ENCODE results near the gene MRPS12.
A peak's percentile ranks its signal among the peaks of the same experiment; 100 is the strongest.

Gene MRPS12

DNA sequence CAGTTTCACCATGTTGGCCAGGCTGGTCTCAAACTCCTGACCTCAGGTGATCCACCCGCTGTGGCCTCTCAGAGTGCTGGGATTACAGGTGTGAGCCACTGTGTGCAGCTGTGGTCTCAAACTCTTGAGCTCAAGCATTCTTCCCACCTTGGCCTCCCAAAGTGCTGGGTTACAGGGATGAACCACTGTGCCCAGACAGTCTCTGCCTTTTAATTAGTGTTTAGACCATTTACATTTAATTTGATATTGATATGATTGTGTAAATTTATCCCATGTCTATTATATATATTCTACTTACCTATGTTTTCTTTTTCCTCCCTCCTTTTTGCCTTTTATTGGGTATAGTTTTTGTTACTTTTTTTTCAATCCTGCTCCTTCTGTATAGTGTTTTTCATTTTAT lies 29.1 kb upstream of the MRPS12 start:
- Mint-ChIP-seq H3K27me3 (ENCODE audit: low read depth) (no peaks in the 10 kb centered on the region), H3K4me1 (ENCODE audit: low read depth) (peaks cover 28% of the 10 kb centered on the region), H3K27ac (peak overlapping the region; percentile 15), H3K4me3 (peak overlapping the region; percentile 58), H3K36me3 (ENCODE audit: low read depth) (peaks cover 23% of the 10 kb centered on the region), H3K9me3 (no peaks in the 10 kb centered on the region)

GRCh38 chr19:38904581-38905539 lies 25.9 kb upstream of the MRPS12 start:
- Mint-ChIP-seq H3K9me3 (no peaks in the 10 kb centered on the region), H3K4me3 (no peak overlapping the region), H3K27me3 (ENCODE audit: low read depth) (no peaks in the 10 kb centered on the region), H3K36me3 (ENCODE audit: low read depth) (peaks cover 36% of the 10 kb centered on the region), H3K4me1 (ENCODE audit: low read depth) (peaks cover 22% of the 10 kb centered on the region), H3K27ac (no peak overlapping the region)

DNA sequence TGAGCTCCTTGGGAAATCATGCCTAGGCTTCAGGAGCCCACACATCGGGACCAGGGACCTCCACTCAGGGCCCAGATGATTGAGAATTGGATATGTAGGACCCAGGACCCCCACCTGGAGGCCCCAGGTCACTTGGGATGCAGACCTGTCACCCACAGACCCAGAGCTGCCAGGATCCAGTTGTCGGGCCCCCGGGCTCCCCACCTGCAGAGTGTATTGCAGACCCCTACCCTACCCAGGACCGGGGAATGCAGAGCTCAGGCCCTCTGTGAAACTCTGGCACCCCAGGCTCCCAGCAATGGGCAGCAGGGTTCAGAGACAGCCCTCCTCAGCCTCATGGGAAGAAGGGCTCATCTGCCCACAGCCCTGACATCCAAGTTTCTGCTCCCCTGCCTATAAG lies 25.1 kb upstream of the MRPS12 start:
- Mint-ChIP-seq H3K27me3 (ENCODE audit: low read depth) (no peaks in the 10 kb centered on the region), H3K27ac (no peak overlapping the region), H3K4me1 (ENCODE audit: low read depth) (peaks cover 22% of the 10 kb centered on the region), H3K9me3 (no peaks in the 10 kb centered on the region), H3K4me3 (no peak overlapping the region), H3K36me3 (ENCODE audit: low read depth) (peaks cover 39% of the 10 kb centered on the region)

DNA sequence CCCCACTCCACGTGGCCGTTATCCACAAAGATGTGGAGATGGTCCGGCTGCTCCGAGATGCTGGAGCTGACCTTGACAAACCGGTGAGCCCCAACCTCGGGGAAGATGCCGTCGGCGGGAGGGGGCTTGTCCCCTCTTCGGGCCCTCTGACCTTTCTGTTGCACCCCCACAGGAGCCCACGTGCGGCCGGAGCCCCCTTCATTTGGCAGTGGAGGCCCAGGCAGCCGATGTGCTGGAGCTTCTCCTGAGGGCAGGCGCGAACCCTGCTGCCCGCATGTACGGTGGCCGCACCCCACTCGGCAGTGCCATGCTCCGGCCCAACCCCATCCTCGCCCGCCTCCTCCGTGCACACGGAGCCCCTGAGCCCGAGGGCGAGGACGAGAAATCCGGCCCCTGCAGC lies 23.5 kb upstream of the MRPS12 start:
- no peaks in the 10 kb centered on the region for H3K27me3 Mint-ChIP-seq (ENCODE audit: low read depth)
- no peaks in the 10 kb centered on the region for H3K9me3 Mint-ChIP-seq
- no peak overlapping the region for H3K4me3 Mint-ChIP-seq
- no peak overlapping the region for H3K27ac Mint-ChIP-seq
- peaks cover 12% of the 10 kb centered on the region for H3K4me1 Mint-ChIP-seq (ENCODE audit: low read depth)
- peaks cover 37% of the 10 kb centered on the region for H3K36me3 Mint-ChIP-seq (ENCODE audit: low read depth)

DNA sequence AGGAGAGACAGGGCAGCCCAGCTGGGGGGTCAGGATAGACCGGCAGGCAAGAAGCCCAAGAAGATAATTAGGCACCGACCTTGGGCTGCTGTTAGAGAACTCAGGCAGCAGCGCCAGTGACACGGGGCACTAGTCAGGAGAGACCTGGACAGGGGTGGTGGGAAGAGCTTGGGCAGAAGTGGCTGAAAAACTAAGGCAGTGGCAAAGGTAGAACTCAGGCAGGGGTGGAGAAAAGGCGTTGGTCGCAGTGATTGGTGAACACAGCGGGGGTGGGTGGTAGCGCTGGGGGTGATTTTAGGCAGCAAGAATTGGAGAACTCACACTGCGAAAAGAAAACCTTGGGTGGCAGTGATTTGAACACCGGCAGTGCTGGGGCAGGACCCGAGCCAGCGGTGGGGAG lies 23.1 kb upstream of the MRPS12 start:
- Mint-ChIP-seq H3K27ac (no peak overlapping the region), H3K36me3 (ENCODE audit: low read depth) (peaks cover 37% of the 10 kb centered on the region)

DNA sequence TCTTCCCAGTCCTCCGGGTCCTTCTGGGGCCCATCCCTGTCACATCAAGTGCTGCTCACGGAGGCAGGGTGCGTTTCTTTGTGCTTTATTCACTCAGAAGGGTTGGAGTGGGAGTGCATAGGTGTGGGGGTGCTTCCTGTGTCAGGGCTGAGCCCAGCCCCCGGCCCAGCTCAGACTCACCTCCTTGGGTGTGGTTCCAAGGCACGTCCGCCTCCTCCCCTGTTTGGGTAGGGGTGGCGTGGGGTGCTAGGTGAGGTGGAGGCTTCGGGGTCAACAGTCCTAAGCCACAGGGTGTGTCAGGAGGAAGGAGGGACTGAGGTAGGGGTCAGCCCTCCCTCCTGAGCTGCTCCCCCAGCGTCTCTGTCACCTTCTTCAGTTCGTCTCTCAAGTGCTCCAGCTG lies 21.8 kb upstream of the MRPS12 start:
- Mint-ChIP-seq H3K9me3 (no peaks in the 10 kb centered on the region), H3K4me3 (no peak overlapping the region), H3K4me1 (ENCODE audit: low read depth) (peaks cover 14% of the 10 kb centered on the region), H3K27me3 (ENCODE audit: low read depth) (no peaks in the 10 kb centered on the region), H3K27ac (no peak overlapping the region), H3K36me3 (ENCODE audit: low read depth) (peaks cover 37% of the 10 kb centered on the region)

More for the DNA sequence above, 23.1 kb upstream of the MRPS12 start:
- H3K27me3 Mint-ChIP-seq (ENCODE audit: low read depth): no peaks in the 10 kb centered on the region
- no peak overlapping the region for H3K4me3 Mint-ChIP-seq
- no peaks in the 10 kb centered on the region for H3K9me3 Mint-ChIP-seq
- peaks cover 13% of the 10 kb centered on the region for H3K4me1 Mint-ChIP-seq (ENCODE audit: low read depth)

DNA sequence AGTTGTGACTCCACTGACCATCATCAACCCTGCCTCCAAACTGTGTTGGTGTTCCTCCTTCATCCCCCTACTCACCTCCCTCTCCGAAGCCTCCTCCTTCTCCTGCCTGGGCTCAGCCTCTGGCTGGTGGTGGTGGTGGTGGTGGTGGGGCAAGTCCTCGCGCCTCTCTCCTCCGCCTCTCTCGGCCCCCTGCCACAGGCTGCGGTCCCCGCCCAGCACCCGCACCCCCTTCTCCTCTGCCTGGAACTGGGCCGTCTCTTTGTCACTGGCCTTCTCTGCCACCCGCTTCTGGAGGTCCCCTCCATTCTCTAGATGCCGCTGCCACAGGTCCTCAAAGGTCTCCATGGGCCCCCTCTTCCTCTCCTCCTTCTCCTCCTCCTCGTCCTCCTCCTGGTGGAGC lies 20.3 kb upstream of the MRPS12 start:
- no peaks in the 10 kb centered on the region for H3K9me3 Mint-ChIP-seq
- no peaks in the 10 kb centered on the region for H3K27me3 Mint-ChIP-seq (ENCODE audit: low read depth)
- H3K4me1 Mint-ChIP-seq (ENCODE audit: low read depth): peaks cover 10% of the 10 kb centered on the region
- no peak overlapping the region for H3K27ac Mint-ChIP-seq
- H3K4me3 Mint-ChIP-seq: no peak overlapping the region
- peaks cover 26% of the 10 kb centered on the region for H3K36me3 Mint-ChIP-seq (ENCODE audit: low read depth)

DNA sequence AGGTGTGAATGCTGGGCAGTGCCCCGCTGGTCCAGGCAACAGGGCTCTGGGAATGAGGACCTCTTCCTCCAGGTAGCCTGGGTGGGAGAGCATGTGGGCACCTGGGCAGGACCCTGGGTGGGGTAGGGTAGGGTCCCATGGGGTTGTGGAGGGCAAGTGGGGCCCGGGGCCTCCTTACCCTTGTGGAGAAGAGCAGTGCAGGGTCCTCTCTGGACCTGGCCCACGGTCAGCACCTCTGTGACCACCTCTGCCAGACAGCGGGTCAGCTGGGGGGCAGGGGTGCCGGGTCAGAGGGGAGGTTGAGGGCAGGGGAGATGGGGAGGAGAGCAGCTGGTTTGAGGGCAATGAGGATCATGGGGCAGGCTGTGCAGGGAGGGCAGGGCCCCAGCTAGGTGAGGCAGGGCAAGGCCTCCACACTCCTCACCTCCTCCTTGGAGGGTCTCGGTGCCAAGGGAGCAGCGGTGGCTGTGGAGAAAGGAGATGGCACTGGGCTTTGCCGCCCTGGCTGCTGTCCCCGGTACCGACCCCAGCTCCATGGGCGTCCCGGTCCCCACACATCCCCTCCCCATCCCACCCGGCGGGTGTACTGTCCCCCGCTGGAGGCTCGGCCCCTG lies 19.2 kb upstream of the MRPS12 start:
- no peak overlapping the region for H3K4me3 Mint-ChIP-seq
- H3K27me3 Mint-ChIP-seq (ENCODE audit: low read depth): no peaks in the 10 kb centered on the region
- H3K36me3 Mint-ChIP-seq (ENCODE audit: low read depth): peaks cover 23% of the 10 kb centered on the region
- H3K4me1 Mint-ChIP-seq (ENCODE audit: low read depth): peaks cover 10% of the 10 kb centered on the region
- H3K9me3 Mint-ChIP-seq: no peaks in the 10 kb centered on the region
- H3K27ac Mint-ChIP-seq: no peak overlapping the region

- H3K4me3 Mint-ChIP-seq: no peak overlapping the region
- H3K36me3 Mint-ChIP-seq (ENCODE audit: low read depth): peaks cover 15% of the 10 kb centered on the region
- H3K4me1 Mint-ChIP-seq (ENCODE audit: low read depth): peaks cover 10% of the 10 kb centered on the region
- no peaks in the 10 kb centered on the region for H3K27me3 Mint-ChIP-seq (ENCODE audit: low read depth)
- no peak overlapping the region for H3K27ac Mint-ChIP-seq
- H3K9me3 Mint-ChIP-seq: no peaks in the 10 kb centered on the region
Measured at GRCh38 chr19:38912600-38913514, 17.9 kb upstream of the MRPS12 start.

GRCh38 chr19:38913958-38914357 lies 16.8 kb upstream of the MRPS12 start:
- H3K36me3 Mint-ChIP-seq (ENCODE audit: low read depth): peaks cover 10% of the 10 kb centered on the region
- peaks cover 7% of the 10 kb centered on the region for H3K4me1 Mint-ChIP-seq (ENCODE audit: low read depth)
- no peak overlapping the region for H3K27ac Mint-ChIP-seq
- H3K9me3 Mint-ChIP-seq: no peaks in the 10 kb centered on the region
- H3K27me3 Mint-ChIP-seq (ENCODE audit: low read depth): no peaks in the 10 kb centered on the region
- no peak overlapping the region for H3K4me3 Mint-ChIP-seq

DNA sequence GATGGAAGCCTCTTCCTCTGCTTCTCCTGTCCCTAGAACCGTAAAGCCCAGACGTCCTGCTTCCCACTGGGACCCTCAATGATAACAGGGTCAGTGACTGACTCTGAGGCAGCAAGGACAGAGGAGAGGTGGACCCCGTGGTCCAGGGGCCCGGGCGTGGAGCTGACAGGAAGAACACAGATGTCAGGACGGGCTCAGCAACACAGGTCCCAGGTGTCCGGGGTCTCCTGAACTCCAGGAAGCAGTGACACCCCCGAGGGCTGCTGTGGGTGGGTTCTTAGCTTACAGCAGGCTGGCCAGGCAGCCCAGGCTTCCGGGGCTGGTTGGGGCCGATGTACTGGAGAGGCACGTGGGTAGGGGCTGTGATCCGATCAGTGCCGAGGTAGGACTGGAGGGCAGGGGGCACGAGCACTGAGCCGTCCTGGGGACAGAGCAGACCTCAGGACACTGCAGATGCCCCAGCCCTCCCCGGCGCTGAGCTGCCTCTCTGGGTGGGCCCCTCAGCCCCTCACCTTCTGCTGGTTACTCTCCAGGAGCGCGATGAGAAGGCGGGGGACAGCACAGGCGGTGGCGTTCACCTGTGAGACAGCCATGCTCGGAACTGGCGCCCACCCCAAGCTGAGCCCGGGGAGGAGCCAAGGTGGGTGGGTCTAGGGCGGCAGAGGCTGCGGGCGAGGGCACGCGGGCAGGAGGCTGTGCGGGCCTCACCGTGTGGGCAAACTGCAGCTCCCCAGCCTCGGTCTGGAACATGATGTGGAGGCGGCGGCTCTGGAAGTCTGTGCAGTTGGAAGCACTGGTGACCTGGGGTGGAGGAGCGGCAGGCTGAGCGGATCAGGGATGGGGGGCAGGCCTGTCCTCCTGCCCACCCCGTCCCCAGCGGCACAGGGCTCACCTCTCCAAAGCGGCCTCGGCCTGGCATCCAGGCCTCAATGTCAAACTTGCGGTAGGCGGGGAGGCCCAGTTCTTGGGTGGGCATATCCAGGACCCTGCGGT lies 15.1 kb upstream of the MRPS12 start:
- Mint-ChIP-seq H3K4me3 (no peak overlapping the region), H3K36me3 (ENCODE audit: low read depth) (peaks cover 6% of the 10 kb centered on the region), H3K27ac (no peak overlapping the region), H3K9me3 (no peaks in the 10 kb centered on the region), H3K27me3 (ENCODE audit: low read depth) (no peaks in the 10 kb centered on the region), H3K4me1 (ENCODE audit: low read depth) (peaks cover 7% of the 10 kb centered on the region)

DNA sequence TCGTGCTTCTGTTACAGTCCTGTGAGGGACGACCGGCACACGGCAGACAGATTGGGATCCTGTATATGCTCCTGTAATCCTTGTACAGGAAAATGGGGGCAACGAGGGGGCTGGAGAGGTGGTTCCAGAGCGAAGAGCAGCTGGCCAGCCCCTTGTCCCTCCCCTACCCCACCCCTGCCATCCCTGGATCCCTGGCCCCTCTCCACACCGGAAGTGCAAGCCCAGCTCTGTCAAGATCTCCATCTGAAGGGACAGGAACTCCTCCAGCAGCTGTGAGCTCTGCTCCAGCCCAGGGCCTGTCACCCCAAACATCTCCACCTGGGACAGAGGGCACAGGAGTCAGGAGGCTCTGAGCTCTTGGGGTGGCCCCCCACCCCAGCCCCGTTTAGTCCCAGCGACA lies 13.2 kb upstream of the MRPS12 start:
- Mint-ChIP-seq H3K4me3 (no peak overlapping the region), H3K36me3 (ENCODE audit: low read depth) (peaks cover 4% of the 10 kb centered on the region), H3K27me3 (ENCODE audit: low read depth) (no peaks in the 10 kb centered on the region), H3K4me1 (ENCODE audit: low read depth) (peaks cover 7% of the 10 kb centered on the region), H3K27ac (no peak overlapping the region), H3K9me3 (no peaks in the 10 kb centered on the region)

- peaks cover 2% of the 10 kb centered on the region for H3K4me1 Mint-ChIP-seq (ENCODE audit: low read depth)
- no peak overlapping the region for H3K27ac Mint-ChIP-seq
- H3K9me3 Mint-ChIP-seq: no peaks in the 10 kb centered on the region
- H3K36me3 Mint-ChIP-seq (ENCODE audit: low read depth): peaks cover 4% of the 10 kb centered on the region
- H3K27me3 Mint-ChIP-seq (ENCODE audit: low read depth): no peaks in the 10 kb centered on the region
- H3K4me3 Mint-ChIP-seq: no peak overlapping the region
Measured at GRCh38 chr19:38917921-38918491, 12.7 kb upstream of the MRPS12 start.
